LNCaP clone FGC (cell line): ENCODE results near the gene CSF3.

Experiments
- DNase-seq: peaks from one replicate; pipeline ENCODE4 v3.0.0-alpha.2; 2011; ENCODE audit warnings: low read depth
- H3K4me3 ChIP-seq: 2 replicates; pipeline ENCODE4 v1.5.1; 2011; ENCODE audit warnings: mild to moderate bottlenecking, low read depth, low read length, control low read depth
- TF ChIP-seq, protein P1 (sequence below): IDR thresholded peaks from 2 replicates; pipeline ENCODE4 v1.5.1; 2012; ENCODE audit warnings: mild to moderate bottlenecking; ENCODE audit not compliant: control insufficient read depth, insufficient read depth; ENCODE audit errors: extremely low read depth

The CSF3 gene

DNA sequence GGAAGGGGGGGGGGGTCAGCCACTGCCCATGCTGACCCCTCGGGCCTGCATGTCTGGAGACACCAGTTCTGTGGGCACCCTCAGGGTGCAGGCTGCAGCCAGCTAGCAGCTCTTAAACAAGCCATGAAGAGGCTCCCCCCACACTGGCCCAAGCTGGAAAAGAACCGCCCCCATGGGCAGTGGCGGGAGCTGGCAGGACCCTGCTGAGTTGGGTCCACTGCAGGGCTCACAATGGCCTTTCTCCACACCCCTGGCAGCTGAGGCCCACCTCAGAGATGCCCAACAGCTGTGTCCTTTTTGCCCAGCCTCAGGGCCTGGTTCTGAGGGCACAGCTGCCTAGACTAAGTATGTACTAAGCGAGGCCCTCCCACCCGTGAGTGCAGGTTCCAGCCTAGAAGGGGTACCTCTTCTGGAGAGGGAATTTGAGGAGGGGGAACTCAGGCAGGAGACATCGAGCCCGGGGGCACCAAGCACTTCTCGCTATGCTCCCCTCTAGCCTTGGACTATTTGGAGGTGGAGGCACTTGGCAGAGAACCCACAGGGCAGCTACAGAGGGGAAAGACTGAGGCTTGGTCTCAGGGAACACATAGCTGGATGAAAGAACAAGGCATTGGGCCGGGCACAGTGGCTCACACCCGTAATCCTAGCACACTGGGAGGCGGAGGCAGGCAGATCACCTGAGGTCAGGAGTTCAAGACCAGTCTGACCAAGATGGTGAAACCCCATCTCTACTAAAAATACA lies 50.7 kb downstream of the CSF3 start:
- TF ChIP-seq, protein P1, sequence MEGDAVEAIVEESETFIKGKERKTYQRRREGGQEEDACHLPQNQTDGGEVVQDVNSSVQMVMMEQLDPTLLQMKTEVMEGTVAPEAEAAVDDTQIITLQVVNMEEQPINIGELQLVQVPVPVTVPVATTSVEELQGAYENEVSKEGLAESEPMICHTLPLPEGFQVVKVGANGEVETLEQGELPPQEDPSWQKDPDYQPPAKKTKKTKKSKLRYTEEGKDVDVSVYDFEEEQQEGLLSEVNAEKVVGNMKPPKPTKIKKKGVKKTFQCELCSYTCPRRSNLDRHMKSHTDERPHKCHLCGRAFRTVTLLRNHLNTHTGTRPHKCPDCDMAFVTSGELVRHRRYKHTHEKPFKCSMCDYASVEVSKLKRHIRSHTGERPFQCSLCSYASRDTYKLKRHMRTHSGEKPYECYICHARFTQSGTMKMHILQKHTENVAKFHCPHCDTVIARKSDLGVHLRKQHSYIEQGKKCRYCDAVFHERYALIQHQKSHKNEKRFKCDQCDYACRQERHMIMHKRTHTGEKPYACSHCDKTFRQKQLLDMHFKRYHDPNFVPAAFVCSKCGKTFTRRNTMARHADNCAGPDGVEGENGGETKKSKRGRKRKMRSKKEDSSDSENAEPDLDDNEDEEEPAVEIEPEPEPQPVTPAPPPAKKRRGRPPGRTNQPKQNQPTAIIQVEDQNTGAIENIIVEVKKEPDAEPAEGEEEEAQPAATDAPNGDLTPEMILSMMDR: no peak
- no peak overlapping the region for H3K4me3 ChIP-seq
- DNase-seq: no peak
